ENCODE results near the gene SLC25A36.
A peak's percentile ranks its signal among the peaks of the same experiment; 100 is the strongest.

The SLC25A36 gene

GRCh38 chr3:140941090-140941433 lies 574 bp upstream of the SLC25A36 start:
- TF ChIP-seq SIN3A (IDR thresholded peaks at IDR 0.05; ENCODE audit: borderline replicate concordance, insufficient read depth, low read length), result no peak
- no peak for TF ChIP-seq POLR2AphosphoS5 (IDR thresholded peaks at IDR 0.05; ENCODE audit: low read depth, low read length)
- no peak for TF ChIP-seq FOXP2 (optimal IDR thresholded peaks at IDR 0.05; ENCODE audit: borderline replicate concordance, extremely low read depth, extremely low read length, insufficient read depth)
- no peak for TF ChIP-seq TAF1 (IDR thresholded peaks at IDR 0.05; ENCODE audit: borderline replicate concordance, insufficient read depth, low read length)
- TF ChIP-seq, protein P1, sequence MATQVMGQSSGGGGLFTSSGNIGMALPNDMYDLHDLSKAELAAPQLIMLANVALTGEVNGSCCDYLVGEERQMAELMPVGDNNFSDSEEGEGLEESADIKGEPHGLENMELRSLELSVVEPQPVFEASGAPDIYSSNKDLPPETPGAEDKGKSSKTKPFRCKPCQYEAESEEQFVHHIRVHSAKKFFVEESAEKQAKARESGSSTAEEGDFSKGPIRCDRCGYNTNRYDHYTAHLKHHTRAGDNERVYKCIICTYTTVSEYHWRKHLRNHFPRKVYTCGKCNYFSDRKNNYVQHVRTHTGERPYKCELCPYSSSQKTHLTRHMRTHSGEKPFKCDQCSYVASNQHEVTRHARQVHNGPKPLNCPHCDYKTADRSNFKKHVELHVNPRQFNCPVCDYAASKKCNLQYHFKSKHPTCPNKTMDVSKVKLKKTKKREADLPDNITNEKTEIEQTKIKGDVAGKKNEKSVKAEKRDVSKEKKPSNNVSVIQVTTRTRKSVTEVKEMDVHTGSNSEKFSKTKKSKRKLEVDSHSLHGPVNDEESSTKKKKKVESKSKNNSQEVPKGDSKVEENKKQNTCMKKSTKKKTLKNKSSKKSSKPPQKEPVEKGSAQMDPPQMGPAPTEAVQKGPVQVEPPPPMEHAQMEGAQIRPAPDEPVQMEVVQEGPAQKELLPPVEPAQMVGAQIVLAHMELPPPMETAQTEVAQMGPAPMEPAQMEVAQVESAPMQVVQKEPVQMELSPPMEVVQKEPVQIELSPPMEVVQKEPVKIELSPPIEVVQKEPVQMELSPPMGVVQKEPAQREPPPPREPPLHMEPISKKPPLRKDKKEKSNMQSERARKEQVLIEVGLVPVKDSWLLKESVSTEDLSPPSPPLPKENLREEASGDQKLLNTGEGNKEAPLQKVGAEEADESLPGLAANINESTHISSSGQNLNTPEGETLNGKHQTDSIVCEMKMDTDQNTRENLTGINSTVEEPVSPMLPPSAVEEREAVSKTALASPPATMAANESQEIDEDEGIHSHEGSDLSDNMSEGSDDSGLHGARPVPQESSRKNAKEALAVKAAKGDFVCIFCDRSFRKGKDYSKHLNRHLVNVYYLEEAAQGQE (IDR thresholded peaks at IDR 0.05; ENCODE audit: insufficient read depth in 1 of 2, low read depth in 2 of 2, low read length in 2 of 2), result no peak

DNA sequence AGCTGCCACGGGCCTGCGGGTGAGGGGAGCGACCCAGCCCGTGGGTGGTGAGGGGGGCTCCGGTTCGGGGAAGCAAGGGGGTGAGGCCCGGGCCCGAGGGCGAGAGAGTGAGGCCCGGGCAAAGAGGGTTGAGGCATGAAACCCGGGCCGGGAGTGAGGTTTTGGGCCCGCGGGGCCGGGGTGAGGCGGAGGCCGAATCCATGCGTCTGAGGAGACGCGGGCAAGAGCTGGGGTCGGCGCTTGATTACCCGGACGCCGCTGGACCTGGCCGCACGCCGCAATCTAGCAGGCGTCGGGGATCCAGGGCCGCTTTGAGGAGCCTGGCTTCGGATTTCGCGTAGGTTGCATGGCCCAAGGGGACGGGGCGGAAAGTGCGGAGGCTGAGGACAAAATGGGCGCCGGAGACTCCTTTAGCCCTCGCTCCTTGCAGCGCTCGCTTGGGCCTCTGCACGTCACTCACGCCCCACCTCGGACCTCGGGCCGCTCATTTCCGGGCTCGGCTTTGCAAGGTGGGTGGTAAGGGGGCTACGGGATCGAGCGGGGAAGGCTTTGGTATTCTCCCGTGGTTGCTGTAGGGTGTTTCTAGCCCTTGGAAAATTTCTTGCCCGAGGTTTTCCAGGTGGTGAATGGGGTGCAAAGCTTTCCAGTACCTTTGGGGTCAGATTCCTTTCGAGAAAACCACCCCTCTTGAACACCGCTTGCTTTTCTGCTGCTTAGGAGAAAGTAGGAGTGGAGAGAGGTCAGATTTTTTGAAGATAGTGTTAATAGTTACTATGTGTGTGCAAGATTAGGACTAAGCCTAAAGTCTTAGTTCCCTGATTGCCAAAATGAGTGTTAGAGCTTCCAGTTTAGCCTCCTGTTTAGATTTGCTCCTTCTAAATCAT lies 827 bp downstream of the SLC25A36 start:
- TF ChIP-seq SIN3A (IDR thresholded peaks at IDR 0.05; ENCODE audit: borderline replicate concordance, insufficient read depth, low read length), result no peak
- TF ChIP-seq POLR2AphosphoS5 (IDR thresholded peaks at IDR 0.05; ENCODE audit: low read depth, low read length), result peak; percentile 24; the same call in 1 of the 2 replicates

- no peak for TF ChIP-seq TAF1 (IDR thresholded peaks at IDR 0.05; ENCODE audit: borderline replicate concordance, insufficient read depth, low read length)
- no peak for TF ChIP-seq SIN3A (IDR thresholded peaks at IDR 0.05; ENCODE audit: borderline replicate concordance, insufficient read depth, low read length)
- no peak for TF ChIP-seq FOXP2 (optimal IDR thresholded peaks at IDR 0.05; ENCODE audit: borderline replicate concordance, extremely low read depth, extremely low read length, insufficient read depth)
- TF ChIP-seq, protein P1 (IDR thresholded peaks at IDR 0.05; ENCODE audit: insufficient read depth in 1 of 2, low read depth in 2 of 2, low read length in 2 of 2), result no peak
- no peak for TF ChIP-seq POLR2AphosphoS5 (IDR thresholded peaks at IDR 0.05; ENCODE audit: low read depth, low read length)
These were observed 2.3 kb downstream of the SLC25A36 start for GRCh38 chr3:140943781-140944552.

- TF ChIP-seq, protein P1 (IDR thresholded peaks at IDR 0.05; ENCODE audit: insufficient read depth in 1 of 2, low read depth in 2 of 2, low read length in 2 of 2), result no peak
- TF ChIP-seq SIN3A (IDR thresholded peaks at IDR 0.05; ENCODE audit: borderline replicate concordance, insufficient read depth, low read length) (no peak), TAF1 (IDR thresholded peaks at IDR 0.05; ENCODE audit: borderline replicate concordance, insufficient read depth, low read length) (no peak), FOXP2 (optimal IDR thresholded peaks at IDR 0.05; ENCODE audit: borderline replicate concordance, extremely low read depth, extremely low read length, insufficient read depth) (no peak), POLR2AphosphoS5 (IDR thresholded peaks at IDR 0.05; ENCODE audit: low read depth, low read length) (no peak)
These were observed 7.0 kb downstream of the SLC25A36 start for GRCh38 chr3:140948460-140949249.

DNA sequence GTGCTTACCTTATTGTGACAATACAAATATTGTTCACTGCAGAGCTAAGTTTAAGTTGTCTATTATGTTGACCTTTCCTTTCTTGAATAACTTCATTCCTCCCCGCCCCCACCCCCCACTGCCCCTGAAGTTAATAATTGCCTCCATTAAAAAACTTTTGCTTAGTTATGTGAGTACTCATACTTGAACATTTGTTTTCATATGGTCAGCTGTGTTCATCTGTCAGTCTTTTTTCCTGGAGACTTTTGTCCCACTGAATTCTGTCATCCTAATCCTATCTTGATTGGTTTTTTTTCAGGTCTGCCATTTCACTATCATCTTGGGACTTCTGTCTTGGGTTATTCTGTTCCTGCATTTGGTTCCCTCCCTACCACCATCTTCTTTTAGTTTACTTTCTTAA lies 8.5 kb downstream of the SLC25A36 start:
- TF ChIP-seq SIN3A (IDR thresholded peaks at IDR 0.05; ENCODE audit: borderline replicate concordance, insufficient read depth, low read length), result no peak
- TF ChIP-seq FOXP2 (optimal IDR thresholded peaks at IDR 0.05; ENCODE audit: borderline replicate concordance, extremely low read depth, extremely low read length, insufficient read depth), result no peak
- no peak for TF ChIP-seq TAF1 (IDR thresholded peaks at IDR 0.05; ENCODE audit: borderline replicate concordance, insufficient read depth, low read length)
- no peak for TF ChIP-seq POLR2AphosphoS5 (IDR thresholded peaks at IDR 0.05; ENCODE audit: low read depth, low read length)
- TF ChIP-seq, protein P1 (IDR thresholded peaks at IDR 0.05; ENCODE audit: insufficient read depth in 1 of 2, low read depth in 2 of 2, low read length in 2 of 2), result no peak

All from PFSK-1 (cell line).